H9 (cell line): ENCODE data around the gene ZMAT5. TPM values are rescaled to one million over a fixed set of nuclear protein-coding genes. Genes with fewer than 3 reads are reported as not detected.

Experiments used
- DNase-seq: peaks from one replicate; pipeline ENCODE4 v3.0.0-alpha.2; 2017
- H2AFZ ChIP-seq: one replicate; pipeline ENCODE4 v1.6.1; 2013; ENCODE audit warnings: mild to moderate bottlenecking, low read length, control low read depth, moderate library complexity
- H2AK5ac ChIP-seq: 2 replicates; pipeline ENCODE4 v1.6.1; 2013; ENCODE audit warnings: low read length, control low read depth, mixed read lengths; ENCODE audit not compliant: insufficient read length
- H2BK120ac ChIP-seq: one replicate; pipeline ENCODE4 v1.6.1; 2013; ENCODE audit warnings: low read depth, mild to moderate bottlenecking, low read length, control low read depth, inconsistent platforms; ENCODE audit not compliant: poor library complexity, severe bottlenecking
- H2BK12ac ChIP-seq: 2 replicates; pipeline ENCODE4 v1.6.1; 2013; ENCODE audit warnings: low read length, control low read depth, mixed read lengths, low read depth; ENCODE audit not compliant: insufficient read length
- H2BK15ac ChIP-seq: 2 replicates; pipeline ENCODE4 v1.6.1; 2013; ENCODE audit warnings: low read depth, low read length, control low read depth
- H2BK20ac ChIP-seq: one replicate; pipeline ENCODE4 v1.6.1; 2013; ENCODE audit warnings: low read depth, mild to moderate bottlenecking, low read length, control low read depth, inconsistent platforms; ENCODE audit not compliant: poor library complexity, severe bottlenecking
- H2BK5ac ChIP-seq: 2 replicates; pipeline ENCODE4 v1.6.1; 2013; ENCODE audit warnings: low read length, control low read depth, mixed read lengths; ENCODE audit not compliant: insufficient read length
- H3K14ac ChIP-seq: 2 replicates; pipeline ENCODE4 v1.6.1; 2013; ENCODE audit warnings: low read length, control low read depth; ENCODE audit not compliant: insufficient read depth
- H3K18ac ChIP-seq: 2 replicates; pipeline ENCODE4 v1.6.1; 2013; ENCODE audit warnings: low read depth, mild to moderate bottlenecking, mixed read lengths, low read length, control low read depth; ENCODE audit not compliant: insufficient read length
- H3K23ac ChIP-seq: 2 replicates; pipeline ENCODE4 v1.6.1; 2013; ENCODE audit warnings: low read length, control low read depth, mixed read lengths, low read depth; ENCODE audit not compliant: insufficient read length
- H3K23me2 ChIP-seq: 2 replicates; pipeline ENCODE4 v1.6.1; 2013; ENCODE audit warnings: low read depth, mild to moderate bottlenecking, mixed read lengths, low read length, control low read depth; ENCODE audit not compliant: insufficient read length, poor library complexity, severe bottlenecking
- H3K27ac ChIP-seq: 2 replicates; pipeline ENCODE4 v1.5.1; 2013; ENCODE audit warnings: low read length, control low read depth, mixed read lengths, low read depth; ENCODE audit not compliant: insufficient read length
- H3K27me3 ChIP-seq: 2 replicates; pipeline ENCODE4 v1.6.1; 2013; ENCODE audit warnings: low read length, control low read depth, inconsistent platforms; ENCODE audit not compliant: insufficient read depth
- H3K4ac ChIP-seq: 2 replicates; pipeline ENCODE4 v1.6.1; 2013; ENCODE audit warnings: low read depth, mild to moderate bottlenecking, control low read depth, inconsistent platforms, low read length, moderate library complexity
- H3K4me1 ChIP-seq: 2 replicates; pipeline ENCODE4 v1.6.1; 2013; ENCODE audit warnings: low read length, control low read depth, inconsistent platforms; ENCODE audit not compliant: insufficient read depth
- H3K4me2 ChIP-seq: 2 replicates; pipeline ENCODE4 v1.6.1; 2013; ENCODE audit warnings: low read length, control low read depth, mixed read lengths; ENCODE audit not compliant: insufficient read length, insufficient read depth
- H3K56ac ChIP-seq: 2 replicates; pipeline ENCODE4 v1.6.1; 2013; ENCODE audit warnings: low read depth, mild to moderate bottlenecking, mixed read lengths, low read length, control low read depth; ENCODE audit not compliant: insufficient read length
- H3K79me1 ChIP-seq: 2 replicates; pipeline ENCODE4 v1.6.1; 2013; ENCODE audit warnings: low read depth, mild to moderate bottlenecking, moderate library complexity, low read length, control low read depth, inconsistent platforms; ENCODE audit not compliant: insufficient read depth, poor library complexity, severe bottlenecking
- H3K79me2 ChIP-seq: 2 replicates; pipeline ENCODE4 v1.6.1; 2013; ENCODE audit warnings: low read length, control low read depth, inconsistent platforms; ENCODE audit not compliant: insufficient read depth
- H3K9ac ChIP-seq: 2 replicates; pipeline ENCODE4 v1.6.1; 2013; ENCODE audit warnings: low read length, control low read depth, mixed read lengths; ENCODE audit not compliant: insufficient read length; ENCODE audit errors: extremely low read depth
- H3K9me3 ChIP-seq: one replicate; pipeline ENCODE4 v1.6.1; 2013; ENCODE audit warnings: low read depth, low read length, inconsistent platforms; ENCODE audit not compliant: control insufficient read depth
- H3T11ph ChIP-seq: one replicate; pipeline ENCODE4 v1.6.1; 2013; ENCODE audit warnings: mild to moderate bottlenecking, low read length, control low read depth, inconsistent platforms
- H4K20me1 ChIP-seq: one replicate; pipeline ENCODE4 v1.6.1; 2013; ENCODE audit not compliant: control insufficient read depth, insufficient read length, insufficient read depth
- H4K5ac ChIP-seq: 2 replicates; pipeline ENCODE4 v1.6.1; 2013; ENCODE audit warnings: low read depth, mild to moderate bottlenecking, mixed read lengths, low read length, control low read depth; ENCODE audit not compliant: insufficient read length
- H4K8ac ChIP-seq: replicated peaks from 2 replicates; pipeline ENCODE4 v1.6.1; 2013; ENCODE audit warnings: low read length, control low read depth, mixed read lengths, low read depth; ENCODE audit not compliant: insufficient read length
- H4K91ac ChIP-seq: 2 replicates; pipeline ENCODE4 v1.6.1; 2013; ENCODE audit warnings: low read depth, mild to moderate bottlenecking, moderate library complexity, mixed read lengths, low read length, control low read depth; ENCODE audit not compliant: insufficient read length
- H3K27ac Mint-ChIP-seq, 3 experiments: 2 replicates in 2 of 3; 3 replicates in 1 of 3; pipeline ENCODE4 v1.8.0; 2020 to 2021; ENCODE audit warnings: mixed read lengths in 3 of 3, mild to moderate bottlenecking in 1 of 3, moderate library complexity in 1 of 3
- H3K27me3 Mint-ChIP-seq: 2 replicates; pipeline ENCODE4 v1.8.0; 2021; ENCODE audit warnings: low read depth, mild to moderate bottlenecking, moderate library complexity, mixed read lengths
- H3K36me3 Mint-ChIP-seq, 3 experiments: 2 replicates in 2 of 3; 3 replicates in 1 of 3; pipeline ENCODE4 v1.8.0; 2020 to 2021; ENCODE audit warnings: low read depth in 3 of 3, mixed read lengths in 3 of 3; ENCODE audit not compliant: insufficient read depth in 1 of 3
- H3K4me1 Mint-ChIP-seq, 2 experiments: 2 replicates each; pipeline ENCODE4 v1.8.0; 2020; ENCODE audit warnings: mixed read lengths in 2 of 2
- H3K4me3 Mint-ChIP-seq, 2 experiments: 2 replicates in 1 of 2; 3 replicates in 1 of 2; pipeline ENCODE4 v1.8.0; 2020 to 2021; ENCODE audit warnings: mild to moderate bottlenecking in 2 of 2, mixed read lengths in 2 of 2, moderate library complexity in 1 of 2
- H3K9me3 Mint-ChIP-seq, 2 experiments: 2 replicates in 1 of 2; 3 replicates in 1 of 2; pipeline ENCODE4 v1.8.0; 2020; ENCODE audit warnings: mild to moderate bottlenecking in 2 of 2, mixed read lengths in 2 of 2, moderate library complexity in 1 of 2
- WGBS: extraction: QIAGEN DNeasy Blood & Tissue Kit; methylation state at CpG from one replicate; pipeline ENCODE4 v1.1.7; 2013; ENCODE audit warnings: missing lambda C conversion rate, low lambda C conversion rate, mixed read lengths; ENCODE audit not compliant: insufficient read length; ENCODE audit errors: extremely low coverage; 5-methylcytosine and 5-hydroxymethylcytosine counted together
- total RNA-seq: library from RNA; stranded (reverse); gene quantifications from 2 replicates; pipeline ENCODE4 v1.2.1, GENCODE V29; 2021
- TF ChIP-seq, protein P1 (sequence below): fragments of 200-600 bp; sonication (generic); conservative IDR thresholded peaks from 3 replicates; pipeline ENCODE4 v1.8.0; 2021; ENCODE audit warnings: antibody characterized with exemption, mild to moderate bottlenecking

Gene ZMAT5
- total RNA-seq, 1 experiment from 2014 or later, result 13.9 TPM

DNA sequence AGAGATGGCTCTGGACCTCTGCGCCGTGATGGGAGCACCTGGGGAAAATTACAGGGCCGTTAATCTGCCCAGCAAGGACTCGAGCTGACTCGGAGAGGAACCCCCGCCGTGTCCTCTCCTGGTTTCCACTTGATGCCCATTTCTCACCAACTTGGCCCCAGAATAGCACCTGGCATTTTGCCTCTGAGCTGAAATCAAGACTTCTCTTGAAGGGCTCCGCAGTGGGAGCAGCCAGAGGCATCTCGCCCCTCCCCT, 66.0 kb downstream of the ZMAT5 start:
- Histone ChIP-seq H3K4me1 (peaks cover 6% of the 10 kb centered on the region; the same call in 1 of the 2 replicates), H3K18ac (no peak overlapping the region), H2AFZ (no peak overlapping the region), H3K9ac (no peak overlapping the region), H4K8ac (no peak overlapping the region), H3K27me3 (no peaks in the 10 kb centered on the region; the same call in 1 of the 2 replicates), H2BK20ac (no peak overlapping the region), H3K4ac (no peak overlapping the region), H3K9me3 (no peaks in the 10 kb centered on the region), H3K14ac (no peak overlapping the region), H2BK120ac (no peak overlapping the region), H2AK5ac (no peak overlapping the region), H2BK12ac (no peak overlapping the region), H3K23ac (no peak overlapping the region), H3T11ph (no peak overlapping the region), H3K79me2 (no peaks in the 10 kb centered on the region), H2BK15ac (no peak overlapping the region), H3K27ac (no peak overlapping the region), H3K4me2 (no peak overlapping the region), H2BK5ac (no peak overlapping the region), H4K5ac (no peak overlapping the region), H3K23me2 (peaks cover 9% of the 10 kb centered on the region), H4K91ac (no peak overlapping the region), H3K79me1 (no peaks in the 10 kb centered on the region), H4K20me1 (no peaks in the 10 kb centered on the region), H3K56ac (no peak overlapping the region)
- no peak overlapping the region for H3K4me3 Mint-ChIP-seq
- H3K27ac Mint-ChIP-seq, result no peak overlapping the region
- no peak for DNase-seq
- TF ChIP-seq, protein P1, sequence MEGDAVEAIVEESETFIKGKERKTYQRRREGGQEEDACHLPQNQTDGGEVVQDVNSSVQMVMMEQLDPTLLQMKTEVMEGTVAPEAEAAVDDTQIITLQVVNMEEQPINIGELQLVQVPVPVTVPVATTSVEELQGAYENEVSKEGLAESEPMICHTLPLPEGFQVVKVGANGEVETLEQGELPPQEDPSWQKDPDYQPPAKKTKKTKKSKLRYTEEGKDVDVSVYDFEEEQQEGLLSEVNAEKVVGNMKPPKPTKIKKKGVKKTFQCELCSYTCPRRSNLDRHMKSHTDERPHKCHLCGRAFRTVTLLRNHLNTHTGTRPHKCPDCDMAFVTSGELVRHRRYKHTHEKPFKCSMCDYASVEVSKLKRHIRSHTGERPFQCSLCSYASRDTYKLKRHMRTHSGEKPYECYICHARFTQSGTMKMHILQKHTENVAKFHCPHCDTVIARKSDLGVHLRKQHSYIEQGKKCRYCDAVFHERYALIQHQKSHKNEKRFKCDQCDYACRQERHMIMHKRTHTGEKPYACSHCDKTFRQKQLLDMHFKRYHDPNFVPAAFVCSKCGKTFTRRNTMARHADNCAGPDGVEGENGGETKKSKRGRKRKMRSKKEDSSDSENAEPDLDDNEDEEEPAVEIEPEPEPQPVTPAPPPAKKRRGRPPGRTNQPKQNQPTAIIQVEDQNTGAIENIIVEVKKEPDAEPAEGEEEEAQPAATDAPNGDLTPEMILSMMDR, result no peak
- H3K9me3 Mint-ChIP-seq, result no peaks in the 10 kb centered on the region
- H3K36me3 Mint-ChIP-seq, result peaks cover 0 to 5% (median 0%) of the 10 kb centered on the region in 3 experiments; a peak in 4 of 7 replicates
- H3K4me1 Mint-ChIP-seq, result peaks cover 36 to 54% of the 10 kb centered on the region in 2 experiments
- no CpG with 5 or more reads among the region's 9 CpGs for WGBS
- peaks cover 64% of the 10 kb centered on the region for H3K27me3 Mint-ChIP-seq
